Measurements from ENCODE around the gene ST6GALNAC3.
"Not testable (repeated sequence)": the region's sequence is repeated elsewhere in the genome, so short reads cannot be mapped to it uniquely, and the experiment has no call there.

- not testable (repeated sequence) for TF ChIP-seq FOXA1 (IDR thresholded peaks at IDR 0.05); BHLHE40 (IDR thresholded peaks at IDR 0.05; ENCODE audit: borderline replicate concordance); L3MBTL2 (conservative IDR thresholded peaks at IDR 0.05); FOXM1 (IDR thresholded peaks at IDR 0.05; ENCODE audit: borderline replicate concordance); ZNF384 (IDR thresholded peaks at IDR 0.05); TARDBP (IDR thresholded peaks at IDR 0.05); LEF1 (IDR thresholded peaks at IDR 0.05; ENCODE audit: borderline replicate concordance); ELF4 (IDR thresholded peaks at IDR 0.05); ARNT (IDR thresholded peaks at IDR 0.05); FOXK2 (IDR thresholded peaks at IDR 0.05); SUZ12 (IDR thresholded peaks at IDR 0.05); SP1 (IDR thresholded peaks at IDR 0.05); HDGF (IDR thresholded peaks at IDR 0.05; ENCODE audit: borderline replicate concordance)
- TF ChIP-seq, protein P1, sequence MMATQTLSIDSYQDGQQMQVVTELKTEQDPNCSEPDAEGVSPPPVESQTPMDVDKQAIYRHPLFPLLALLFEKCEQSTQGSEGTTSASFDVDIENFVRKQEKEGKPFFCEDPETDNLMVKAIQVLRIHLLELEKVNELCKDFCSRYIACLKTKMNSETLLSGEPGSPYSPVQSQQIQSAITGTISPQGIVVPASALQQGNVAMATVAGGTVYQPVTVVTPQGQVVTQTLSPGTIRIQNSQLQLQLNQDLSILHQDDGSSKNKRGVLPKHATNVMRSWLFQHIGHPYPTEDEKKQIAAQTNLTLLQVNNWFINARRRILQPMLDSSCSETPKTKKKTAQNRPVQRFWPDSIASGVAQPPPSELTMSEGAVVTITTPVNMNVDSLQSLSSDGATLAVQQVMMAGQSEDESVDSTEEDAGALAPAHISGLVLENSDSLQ (IDR thresholded peaks at IDR 0.05): not testable (repeated sequence)
Observed at GRCh38 chr1:76097064-76097463, 22.5 kb downstream of the ST6GALNAC3 start.

All from HEK293T (cell line).